HL-60 (cell line): ENCODE results near the gene ST8SIA4.

Experiments
- DNase-seq, 2 experiments: peaks; one replicate each; pipeline ENCODE4 v3.0.0-alpha.2; 2010 to 2020; ENCODE audit warnings: low read depth in 1 of 2, low spot score in 1 of 2
- H3K27ac ChIP-seq: fragments of 250-450 bp; sonication (Bioruptor Pico); replicated peaks from 2 replicates; pipeline ENCODE4 v1.5.1; 2020; ENCODE audit warnings: mild to moderate bottlenecking, moderate library complexity
- H3K27me3 ChIP-seq: fragments of 250-450 bp; sonication (Bioruptor Pico); 2 replicates; pipeline ENCODE4 v1.5.1; 2021; ENCODE audit warnings: mild to moderate bottlenecking, moderate library complexity; ENCODE audit not compliant: insufficient read depth, poor library complexity, severe bottlenecking
- H3K4me3 ChIP-seq: replicated peaks from 2 replicates; pipeline ENCODE4 v1.5.1; 2011; ENCODE audit warnings: mild to moderate bottlenecking, control low read depth, low read length; ENCODE audit not compliant: insufficient read depth
- GABPA ChIP-seq: IDR thresholded peaks from 2 replicates; pipeline ENCODE4 v1.6.1; 2012; ENCODE audit warnings: low read depth
- POLR2AphosphoS5 ChIP-seq: IDR thresholded peaks from 2 replicates; pipeline ENCODE4 v1.6.1; 2012; ENCODE audit warnings: low read depth
- SPI1 ChIP-seq: IDR thresholded peaks from 2 replicates; pipeline ENCODE4 v1.6.1; 2012; ENCODE audit warnings: low read depth, mild to moderate bottlenecking, borderline replicate concordance
- TF ChIP-seq, protein P1 (sequence below): IDR thresholded peaks from one replicate; pipeline ENCODE4 v1.5.1; 2011; ENCODE audit warnings: low read length, control low read depth, inconsistent platforms; ENCODE audit not compliant: insufficient read depth
- TF ChIP-seq, protein P2 (sequence below): IDR thresholded peaks from 2 replicates; pipeline ENCODE4 v1.6.1; 2012; ENCODE audit warnings: low read depth; ENCODE audit not compliant: insufficient replicate concordance

ST8SIA4 gene

DNA sequence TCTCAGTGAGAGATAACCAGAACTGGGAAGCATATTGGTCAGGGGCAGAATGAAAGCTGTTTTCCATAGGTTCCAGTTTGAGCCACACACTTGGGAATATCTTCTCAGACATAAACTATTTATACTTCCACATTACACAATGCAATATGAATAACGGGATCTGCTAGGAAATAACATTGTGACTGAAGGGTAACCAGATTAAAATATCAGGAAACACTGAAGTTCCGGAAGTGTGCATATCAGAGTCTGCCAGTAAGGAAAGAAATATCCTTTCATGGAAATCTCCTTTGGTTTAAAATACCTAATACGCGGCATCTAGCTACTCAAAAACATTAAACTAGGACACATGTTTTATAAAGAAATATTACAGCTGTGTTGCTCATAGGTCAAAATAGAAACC is 56.3 kb downstream of the ST8SIA4 start:
- H3K4me3 ChIP-seq, result no peak overlapping the region
- DNase-seq, result no peak
- TF ChIP-seq, protein P1, sequence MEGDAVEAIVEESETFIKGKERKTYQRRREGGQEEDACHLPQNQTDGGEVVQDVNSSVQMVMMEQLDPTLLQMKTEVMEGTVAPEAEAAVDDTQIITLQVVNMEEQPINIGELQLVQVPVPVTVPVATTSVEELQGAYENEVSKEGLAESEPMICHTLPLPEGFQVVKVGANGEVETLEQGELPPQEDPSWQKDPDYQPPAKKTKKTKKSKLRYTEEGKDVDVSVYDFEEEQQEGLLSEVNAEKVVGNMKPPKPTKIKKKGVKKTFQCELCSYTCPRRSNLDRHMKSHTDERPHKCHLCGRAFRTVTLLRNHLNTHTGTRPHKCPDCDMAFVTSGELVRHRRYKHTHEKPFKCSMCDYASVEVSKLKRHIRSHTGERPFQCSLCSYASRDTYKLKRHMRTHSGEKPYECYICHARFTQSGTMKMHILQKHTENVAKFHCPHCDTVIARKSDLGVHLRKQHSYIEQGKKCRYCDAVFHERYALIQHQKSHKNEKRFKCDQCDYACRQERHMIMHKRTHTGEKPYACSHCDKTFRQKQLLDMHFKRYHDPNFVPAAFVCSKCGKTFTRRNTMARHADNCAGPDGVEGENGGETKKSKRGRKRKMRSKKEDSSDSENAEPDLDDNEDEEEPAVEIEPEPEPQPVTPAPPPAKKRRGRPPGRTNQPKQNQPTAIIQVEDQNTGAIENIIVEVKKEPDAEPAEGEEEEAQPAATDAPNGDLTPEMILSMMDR, result no peak
- H3K27me3 ChIP-seq, result no peaks in the 10 kb centered on the region
- no peak overlapping the region for H3K27ac ChIP-seq

DNA sequence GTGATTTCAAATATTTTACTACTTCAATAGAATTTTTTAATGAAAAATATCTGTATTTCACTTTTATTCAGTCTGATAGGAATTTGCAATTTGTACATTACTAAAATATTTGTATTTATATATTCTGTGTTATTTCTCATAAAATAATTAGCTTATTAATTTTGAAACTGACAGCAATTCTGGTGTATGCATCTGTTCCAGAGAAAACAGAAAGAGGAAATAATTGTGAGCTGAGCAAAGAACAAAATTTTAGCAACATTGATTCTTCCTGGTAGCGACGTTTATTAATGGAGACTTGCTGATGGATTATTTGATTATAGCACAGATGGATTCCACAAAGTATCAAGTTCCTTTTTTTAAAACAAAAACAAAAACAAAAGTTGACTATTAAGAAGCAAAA is 61.0 kb downstream of the ST8SIA4 start:
- TF ChIP-seq, protein P2, sequence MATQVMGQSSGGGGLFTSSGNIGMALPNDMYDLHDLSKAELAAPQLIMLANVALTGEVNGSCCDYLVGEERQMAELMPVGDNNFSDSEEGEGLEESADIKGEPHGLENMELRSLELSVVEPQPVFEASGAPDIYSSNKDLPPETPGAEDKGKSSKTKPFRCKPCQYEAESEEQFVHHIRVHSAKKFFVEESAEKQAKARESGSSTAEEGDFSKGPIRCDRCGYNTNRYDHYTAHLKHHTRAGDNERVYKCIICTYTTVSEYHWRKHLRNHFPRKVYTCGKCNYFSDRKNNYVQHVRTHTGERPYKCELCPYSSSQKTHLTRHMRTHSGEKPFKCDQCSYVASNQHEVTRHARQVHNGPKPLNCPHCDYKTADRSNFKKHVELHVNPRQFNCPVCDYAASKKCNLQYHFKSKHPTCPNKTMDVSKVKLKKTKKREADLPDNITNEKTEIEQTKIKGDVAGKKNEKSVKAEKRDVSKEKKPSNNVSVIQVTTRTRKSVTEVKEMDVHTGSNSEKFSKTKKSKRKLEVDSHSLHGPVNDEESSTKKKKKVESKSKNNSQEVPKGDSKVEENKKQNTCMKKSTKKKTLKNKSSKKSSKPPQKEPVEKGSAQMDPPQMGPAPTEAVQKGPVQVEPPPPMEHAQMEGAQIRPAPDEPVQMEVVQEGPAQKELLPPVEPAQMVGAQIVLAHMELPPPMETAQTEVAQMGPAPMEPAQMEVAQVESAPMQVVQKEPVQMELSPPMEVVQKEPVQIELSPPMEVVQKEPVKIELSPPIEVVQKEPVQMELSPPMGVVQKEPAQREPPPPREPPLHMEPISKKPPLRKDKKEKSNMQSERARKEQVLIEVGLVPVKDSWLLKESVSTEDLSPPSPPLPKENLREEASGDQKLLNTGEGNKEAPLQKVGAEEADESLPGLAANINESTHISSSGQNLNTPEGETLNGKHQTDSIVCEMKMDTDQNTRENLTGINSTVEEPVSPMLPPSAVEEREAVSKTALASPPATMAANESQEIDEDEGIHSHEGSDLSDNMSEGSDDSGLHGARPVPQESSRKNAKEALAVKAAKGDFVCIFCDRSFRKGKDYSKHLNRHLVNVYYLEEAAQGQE, result no peak
- TF ChIP-seq, protein P1, result no peak
- no peak for TF ChIP-seq POLR2AphosphoS5
- no peak for TF ChIP-seq GABPA
- TF ChIP-seq SPI1, result no peak
- no peak for DNase-seq
- no peak overlapping the region for H3K27ac ChIP-seq
- H3K4me3 ChIP-seq, result no peak overlapping the region
- no peaks in the 10 kb centered on the region for H3K27me3 ChIP-seq

DNA sequence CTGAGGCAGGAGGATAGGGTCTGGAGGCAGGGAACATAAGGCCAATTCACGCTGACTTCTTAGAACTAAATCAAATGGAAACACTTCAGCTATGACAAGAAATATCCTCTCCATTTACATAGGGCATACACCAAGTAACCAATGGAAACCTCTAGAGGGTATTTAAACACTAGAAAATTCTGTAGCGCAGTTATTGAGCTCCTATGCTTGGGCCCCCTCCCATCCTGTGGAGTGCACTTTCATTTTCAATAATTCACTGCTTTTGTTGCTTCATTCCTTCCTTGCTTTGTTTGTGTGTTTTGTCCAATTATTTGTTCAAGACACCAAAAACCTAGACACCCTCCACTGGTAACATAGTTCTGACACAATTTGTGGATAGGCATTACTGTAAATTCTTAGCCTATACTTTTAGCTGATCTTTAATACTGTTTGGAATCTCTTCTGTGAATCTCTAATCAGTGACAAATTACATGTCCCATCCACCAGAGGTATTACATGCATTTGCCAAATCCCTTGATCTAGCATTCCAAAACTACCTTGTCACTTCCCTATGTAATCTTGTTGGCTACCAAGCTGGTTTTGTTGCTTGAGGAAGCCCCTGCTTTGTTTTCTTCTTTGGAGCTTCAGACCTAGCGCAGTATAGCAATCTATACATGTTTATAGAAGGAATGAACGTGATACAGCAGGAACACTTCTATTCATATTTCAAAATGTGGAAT is 61.6 kb downstream of the ST8SIA4 start:
- TF ChIP-seq SPI1 (no peak), GABPA (no peak), POLR2AphosphoS5 (no peak)
- TF ChIP-seq, protein P1, result no peak
- TF ChIP-seq, protein P2, result no peak
- DNase-seq, result no peak
- Histone ChIP-seq H3K4me3 (no peak overlapping the region), H3K27me3 (no peaks in the 10 kb centered on the region), H3K27ac (no peak overlapping the region)

DNA sequence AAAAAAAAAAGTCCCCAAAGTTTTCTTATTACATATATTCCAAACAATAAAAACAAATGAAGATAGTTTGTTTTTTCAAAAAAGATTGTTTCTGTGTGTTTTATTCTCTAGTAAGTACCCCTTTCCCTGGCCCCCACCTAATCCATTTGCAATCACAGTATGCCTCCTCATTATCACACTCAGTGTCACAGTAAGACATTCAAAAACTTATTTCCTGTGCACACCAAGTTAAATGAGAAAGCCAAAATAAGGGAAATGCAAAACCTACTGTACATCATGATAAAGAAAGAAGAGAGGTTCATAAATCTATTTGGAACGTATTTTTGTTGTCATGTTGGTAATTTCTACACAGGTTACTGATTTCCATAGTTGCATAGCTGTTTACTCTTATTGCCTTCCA is 62.3 kb downstream of the ST8SIA4 start:
- no peak overlapping the region for H3K27ac ChIP-seq
- TF ChIP-seq GABPA, result no peak
- TF ChIP-seq POLR2AphosphoS5, result no peak
- TF ChIP-seq, protein P1, result no peak
- no peak for TF ChIP-seq SPI1
- TF ChIP-seq, protein P2, result no peak
- H3K27me3 ChIP-seq, result no peaks in the 10 kb centered on the region
- no peak for DNase-seq
- no peak overlapping the region for H3K4me3 ChIP-seq
